Kasumi-1 (cell line): ENCODE data around the gene ARRB1.
A peak's percentile ranks its signal among the peaks of the same experiment; 100 is the strongest.

ENCODE experiments used
- DNase-seq, 2 experiments: peaks; one replicate each; lab custom pipeline; 2025; lab: John Stamatoyannopoulos, UW

ARRB1 gene

GRCh38 chr11:75248924-75249256 is 102.6 kb downstream of the ARRB1 start:
- no peak for DNase-seq

- no peak for DNase-seq
These were observed 104.7 kb downstream of the ARRB1 start for GRCh38 chr11:75246671-75247350.

GRCh38 chr11:75246006-75246670 is 105.3 kb downstream of the ARRB1 start:
- no peak for DNase-seq

GRCh38 chr11:75245356-75246005 is 106.0 kb downstream of the ARRB1 start:
- DNase-seq = no peak

- DNase-seq = no peak
These were observed 107.2 kb downstream of the ARRB1 start for GRCh38 chr11:75244052-75244814.

GRCh38 chr11:75242722-75243600 is 108.5 kb downstream of the ARRB1 start:
- no peak for DNase-seq

GRCh38 chr11:75241906-75242644 is 109.4 kb downstream of the ARRB1 start:
- no peak for DNase-seq

GRCh38 chr11:75241036-75241905 is 110.2 kb downstream of the ARRB1 start:
- DNase-seq = peak; percentile 40 to 65

- DNase-seq = no peak
These were observed 111.0 kb downstream of the ARRB1 start, which contains the start of gene TPBGL for GRCh38 chr11:75240311-75241035. Gene TPBGL (plus strand): TSS chr11:75240774. CDS start chr11:75241050, 276 bp downstream.

GRCh38 chr11:75239531-75240290 is 111.8 kb downstream of the ARRB1 start:
- DNase-seq = no peak

- no peak for DNase-seq
These were observed 112.6 kb downstream of the ARRB1 start for GRCh38 chr11:75238595-75239440.

GRCh38 chr11:75237050-75237449 is 114.4 kb downstream of the ARRB1 start:
- DNase-seq = no peak

GRCh38 chr11:75236062-75236461 is 115.4 kb downstream of the ARRB1 start:
- DNase-seq = no peak

- DNase-seq = peak; percentile 56 to 69
These were observed 117.7 kb downstream of the ARRB1 start for GRCh38 chr11:75233754-75234172.

GRCh38 chr11:75230621-75231020 is 120.8 kb downstream of the ARRB1 start:
- no peak for DNase-seq

GRCh38 chr11:75229466-75229865 is 122.0 kb downstream of the ARRB1 start:
- no peak for DNase-seq

- DNase-seq = no peak
These were observed 125.7 kb downstream of the ARRB1 start for GRCh38 chr11:75225794-75226193.
